Suprapubic skin (tissue), 3 donors: ENCODE data around the gene SLC22A31.
"Not testable (repeated sequence)": the region's sequence is repeated elsewhere in the genome, so short reads cannot be mapped to it uniquely, and the experiment has no call there.

ENCODE experiments used
- CTCF ChIP-seq, 2 donors: fragments of 200-600 bp in 1 of 2; fragments of 450-650 bp in 1 of 2; sonication (generic) in 1 of 2; IDR thresholded peaks; one replicate each; pipeline ENCODE4 v1.5.1; 2016 to 2019; ENCODE audit warnings: antibody characterized with exemption in 2 of 2, mild to moderate bottlenecking in 1 of 2, moderate library complexity in 1 of 2
- POLR2AphosphoS5 ChIP-seq, 3 donors: sonication (generic); formaldehyde crosslinking; IDR thresholded peaks; one replicate each; pipeline ENCODE4 v1.6.1; 2017; ENCODE audit warnings: antibody characterized with exemption in 3 of 3

DNA sequence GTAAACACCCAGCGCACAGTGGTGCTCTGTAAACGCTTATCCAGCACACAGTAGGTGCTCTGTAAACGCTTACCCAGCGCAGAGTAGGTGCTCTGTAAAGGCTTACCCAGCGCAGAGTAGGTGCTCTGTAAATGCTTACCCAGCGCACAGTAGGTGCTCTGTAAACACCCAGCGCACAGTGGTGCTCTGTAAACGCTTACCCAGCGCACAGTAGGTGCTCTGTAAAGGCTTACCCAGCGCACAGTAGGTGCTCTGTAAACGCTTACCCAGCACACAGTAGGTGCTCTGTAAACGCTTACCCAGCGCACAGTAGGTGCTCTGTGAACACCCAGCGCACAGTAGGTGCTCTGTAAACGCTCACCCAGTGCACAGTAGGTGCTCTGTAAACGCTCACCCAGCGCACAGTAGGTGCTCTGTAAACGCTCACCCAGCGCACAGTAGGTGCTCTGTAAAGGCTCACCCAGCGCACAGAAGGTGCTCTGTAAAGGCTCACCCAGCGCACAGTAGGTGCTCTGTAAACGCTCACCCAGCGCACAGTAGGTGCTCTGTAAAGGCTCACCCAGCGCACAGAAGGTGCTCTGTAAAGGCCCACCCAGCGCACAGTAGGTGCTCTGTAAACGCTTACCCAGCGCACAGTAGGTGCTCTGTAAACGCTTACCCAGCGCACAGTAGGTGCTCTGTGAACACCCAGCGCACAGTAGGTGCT, 14.3 kb downstream of the SLC22A31 start:
- TF ChIP-seq CTCF, POLR2AphosphoS5 (IDR thresholded peaks at IDR 0.05): not testable (repeated sequence)
